HG03103 (cell line): ENCODE results near the gene TBX1.
"Not testable (repeated sequence)": the region's sequence is repeated elsewhere in the genome, so short reads cannot be mapped to it uniquely, and the experiment has no call there.

Source experiments
- ATAC-seq: cut with Tn5 transposase; IDR thresholded peaks from one replicate; pipeline ENCODE4 v1.9.1; 2021; ENCODE audit warnings: low read depth; ENCODE audit not compliant: unreplicated experiment

Gene TBX1

DNA sequence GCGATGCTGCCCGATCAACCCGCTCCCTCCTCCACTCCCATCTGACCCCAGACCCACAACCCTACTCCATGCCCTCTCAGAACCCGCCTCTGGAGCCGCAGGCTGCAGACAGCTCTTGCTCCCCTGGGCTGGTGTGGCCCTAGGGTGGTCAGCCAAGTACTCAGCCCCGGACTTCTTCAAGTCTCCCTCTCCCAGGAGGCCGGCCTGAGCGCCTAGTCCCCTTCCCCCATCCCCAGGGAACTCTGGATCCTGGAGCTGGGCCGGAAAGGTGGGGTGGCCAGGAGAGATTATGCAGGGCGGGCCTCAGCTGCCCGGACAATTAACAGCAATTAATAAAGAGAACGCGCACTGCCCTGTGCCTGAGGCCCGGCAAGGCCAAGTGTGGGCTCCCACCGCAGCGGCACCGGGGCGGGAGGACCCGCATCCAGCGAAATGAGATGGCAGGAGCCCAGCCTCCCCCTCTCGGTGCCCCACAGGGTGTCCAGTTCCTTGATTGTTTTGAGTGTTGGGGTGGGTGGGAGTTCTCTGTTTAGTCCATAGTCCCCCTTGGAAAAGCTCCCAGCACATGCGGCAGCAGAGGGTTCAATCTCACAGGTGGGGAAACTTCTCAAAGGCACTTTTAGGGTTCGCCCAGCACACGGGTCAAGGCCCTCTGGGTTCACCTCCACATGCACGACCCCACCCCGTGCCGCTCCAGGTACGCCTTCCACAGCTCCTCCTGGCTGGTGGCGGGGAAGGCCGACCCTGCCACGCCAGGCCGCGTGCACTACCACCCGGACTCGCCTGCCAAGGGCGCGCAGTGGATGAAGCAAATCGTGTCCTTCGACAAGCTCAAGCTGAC is 3.1 kb downstream of the TBX1 start:
- no peak for ATAC-seq

GRCh38 chr22:19764299-19764593 is 3.7 kb downstream of the TBX1 start:
- ATAC-seq: no peak

- ATAC-seq: no peak
Measured at GRCh38 chr22:19764636-19765476, 4.3 kb downstream of the TBX1 start.

- ATAC-seq: no peak
Measured at GRCh38 chr22:19765477-19766239, 5.1 kb downstream of the TBX1 start.

DNA sequence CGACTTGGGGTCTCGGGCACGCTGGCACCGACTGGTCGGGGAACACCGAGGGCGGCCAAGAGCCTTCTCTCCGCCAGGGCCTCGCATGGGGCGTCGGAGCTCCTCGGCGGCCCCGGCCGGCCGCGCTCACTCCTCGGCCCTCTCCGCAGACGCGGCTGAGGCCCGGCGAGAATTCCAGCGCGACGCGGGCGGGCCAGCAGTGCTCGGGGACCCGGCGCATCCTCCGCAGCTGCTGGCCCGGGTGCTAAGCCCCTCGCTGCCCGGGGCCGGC is 5.6 kb downstream of the TBX1 start:
- ATAC-seq: no peak

DNA sequence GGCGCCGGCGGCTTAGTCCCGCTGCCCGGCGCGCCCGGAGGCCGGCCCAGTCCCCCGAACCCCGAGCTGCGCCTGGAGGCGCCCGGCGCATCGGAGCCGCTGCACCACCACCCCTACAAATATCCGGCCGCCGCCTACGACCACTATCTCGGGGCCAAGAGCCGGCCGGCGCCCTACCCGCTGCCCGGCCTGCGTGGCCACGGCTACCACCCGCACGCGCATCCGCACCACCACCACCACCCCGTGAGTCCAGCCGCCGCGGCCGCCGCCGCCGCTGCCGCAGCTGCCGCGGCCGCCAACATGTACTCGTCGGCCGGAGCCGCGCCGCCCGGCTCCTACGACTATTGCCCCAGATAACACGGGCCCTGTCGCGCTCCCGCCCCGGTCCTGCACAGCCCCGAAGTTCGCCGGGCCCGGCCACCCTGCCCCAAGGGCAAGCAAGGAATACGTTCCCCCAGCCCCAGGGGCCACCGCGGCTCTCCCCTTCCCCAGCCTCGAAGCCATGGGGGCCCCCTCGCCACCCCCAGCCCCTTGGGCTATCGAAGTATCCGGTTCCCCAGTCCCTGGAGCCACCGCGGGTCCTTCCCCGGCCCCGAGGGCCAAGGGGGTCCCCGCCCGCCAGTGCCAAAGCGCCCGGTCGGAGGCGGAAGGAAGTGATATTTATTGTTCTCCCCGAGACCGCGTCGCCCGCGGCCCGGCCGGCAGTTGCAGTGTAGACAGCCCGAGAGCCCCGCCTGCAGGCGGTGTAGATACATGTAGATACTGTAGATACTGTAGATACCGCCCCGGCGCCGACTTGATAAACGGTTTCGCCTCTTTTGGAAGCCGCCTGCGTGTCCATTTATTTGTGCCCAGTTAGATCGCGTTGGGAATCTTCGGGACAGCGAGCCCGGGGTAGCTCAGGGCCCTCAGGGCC is 6.2 kb downstream of the TBX1 start:
- ATAC-seq: no peak

DNA sequence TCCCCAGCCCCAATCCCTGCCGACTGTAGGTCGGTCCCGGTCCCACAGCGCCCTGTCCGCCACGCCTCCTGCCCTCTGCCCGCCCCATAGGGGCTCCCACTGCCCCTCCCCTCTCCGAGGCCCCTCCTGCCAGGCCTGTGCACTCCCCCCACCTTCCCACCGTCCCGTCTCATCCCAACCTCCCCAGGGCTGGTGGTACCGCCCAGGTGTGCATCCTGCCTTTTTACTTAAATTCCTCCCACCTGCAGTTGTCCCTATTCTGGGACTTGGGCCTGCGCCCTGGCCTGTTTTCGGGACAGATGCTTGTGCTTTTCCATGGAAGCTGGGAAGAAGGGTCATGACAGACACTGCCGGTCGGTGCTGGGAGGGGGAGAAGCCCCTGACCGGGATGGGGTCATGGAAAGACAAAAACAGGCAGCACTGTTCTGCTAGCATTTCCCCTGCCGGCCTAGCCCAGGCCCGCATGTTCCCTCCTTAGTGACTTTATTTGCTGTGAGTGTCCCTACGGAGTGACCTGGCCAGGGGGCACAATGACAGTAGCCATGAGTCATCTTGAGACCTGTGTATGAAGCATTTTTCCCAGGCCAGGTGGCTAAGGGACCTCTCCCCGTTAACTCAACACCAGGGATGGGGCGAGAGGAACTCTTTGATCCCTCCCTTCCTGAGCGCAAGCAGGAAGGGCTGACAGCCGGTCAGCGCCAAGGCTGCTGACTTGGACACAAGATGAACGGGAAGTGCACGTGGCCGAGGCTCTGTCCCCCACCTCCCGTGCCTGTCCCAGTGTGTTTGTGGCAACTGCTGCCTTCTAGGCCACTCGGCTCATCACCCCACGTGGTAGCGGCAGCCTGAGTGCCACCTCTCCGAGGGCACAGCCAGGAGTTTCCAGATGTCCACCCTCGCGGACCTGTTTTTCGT is 7.1 kb downstream of the TBX1 start:
- no peak for ATAC-seq

- no peak for ATAC-seq
Measured at GRCh38 chr22:19769393-19769715, 8.8 kb downstream of the TBX1 start.

DNA sequence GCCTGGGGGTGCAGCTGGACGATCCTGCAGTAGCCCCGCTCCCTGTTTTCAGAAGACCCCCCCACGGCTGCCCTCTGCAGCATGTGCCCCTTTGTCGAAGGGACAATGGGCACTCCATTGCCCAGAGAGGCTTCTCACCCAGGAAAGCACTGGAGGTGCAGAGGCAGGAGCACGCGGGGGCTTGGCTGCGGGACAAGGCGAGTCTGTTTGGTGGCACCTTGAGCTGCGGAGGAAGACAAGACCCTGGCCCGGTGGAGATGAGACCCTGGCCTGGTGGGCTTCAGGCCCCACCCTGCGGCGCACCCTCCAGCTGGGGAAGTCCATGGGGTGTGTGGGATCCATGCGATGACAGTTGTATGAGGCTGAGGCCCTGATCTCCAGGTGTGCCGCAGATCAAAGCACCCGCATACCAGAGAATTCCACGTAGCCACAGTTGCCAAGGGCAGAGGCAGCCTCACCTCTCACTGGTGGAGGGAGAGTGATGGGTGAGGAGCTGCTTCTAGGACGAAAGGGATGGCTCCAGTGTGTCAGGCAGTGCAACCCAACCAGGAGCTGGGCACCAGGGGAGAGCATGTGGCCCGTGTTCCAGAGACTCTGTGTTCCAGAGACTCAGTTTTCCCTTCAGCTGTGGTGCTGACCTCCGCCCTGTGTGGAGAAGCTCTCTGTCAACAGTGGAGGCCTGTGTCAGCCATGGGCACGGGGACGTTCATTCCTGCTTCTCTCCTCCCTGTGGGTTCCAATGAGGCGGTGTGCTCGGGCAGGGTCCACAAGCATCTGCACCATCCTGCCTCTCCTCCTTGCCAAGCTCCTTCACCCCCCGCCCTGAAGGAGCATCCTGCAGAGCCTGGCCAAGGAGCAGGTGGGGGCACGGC is 10.0 kb downstream of the TBX1 start:
- ATAC-seq: no peak

DNA sequence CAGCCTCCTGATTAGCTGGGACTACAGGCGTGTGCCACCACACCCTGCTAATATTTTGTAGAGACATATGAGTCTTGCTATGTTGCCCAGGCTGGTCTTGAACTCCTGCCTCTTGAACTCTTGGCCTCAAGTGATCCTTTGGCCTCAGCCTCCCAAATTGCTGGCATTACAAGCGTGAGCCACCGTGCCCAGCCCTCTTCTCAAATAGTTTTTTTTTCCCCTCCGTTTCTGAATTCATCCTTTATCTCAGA is 11.8 kb downstream of the TBX1 start:
- ATAC-seq: no peak

GRCh38 chr22:19772673-19773469 is 12.3 kb downstream of the TBX1 start:
- ATAC-seq: peak; percentile 59

- no peak for ATAC-seq
Measured at GRCh38 chr22:19773470-19774040, 13.0 kb downstream of the TBX1 start.

DNA sequence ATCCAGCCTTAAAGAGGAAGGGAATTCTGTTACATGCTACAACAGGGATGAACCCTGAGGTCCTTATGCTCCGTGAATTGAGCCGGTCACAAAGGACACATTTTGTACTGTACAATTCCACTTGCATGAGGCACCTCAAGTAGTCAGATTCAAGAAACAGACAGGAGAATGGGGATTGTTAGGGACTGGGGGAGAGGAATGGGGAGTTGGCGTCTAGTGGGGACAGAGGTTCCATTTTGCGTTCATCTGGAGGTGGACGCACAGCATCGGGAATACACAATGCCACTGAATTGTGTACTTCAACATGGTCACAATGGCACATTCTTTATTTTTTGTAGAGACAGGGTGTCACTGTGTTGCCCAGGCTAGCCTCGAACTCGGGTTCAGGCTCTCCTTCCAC is 14.1 kb downstream of the TBX1 start:
- no peak for ATAC-seq

DNA sequence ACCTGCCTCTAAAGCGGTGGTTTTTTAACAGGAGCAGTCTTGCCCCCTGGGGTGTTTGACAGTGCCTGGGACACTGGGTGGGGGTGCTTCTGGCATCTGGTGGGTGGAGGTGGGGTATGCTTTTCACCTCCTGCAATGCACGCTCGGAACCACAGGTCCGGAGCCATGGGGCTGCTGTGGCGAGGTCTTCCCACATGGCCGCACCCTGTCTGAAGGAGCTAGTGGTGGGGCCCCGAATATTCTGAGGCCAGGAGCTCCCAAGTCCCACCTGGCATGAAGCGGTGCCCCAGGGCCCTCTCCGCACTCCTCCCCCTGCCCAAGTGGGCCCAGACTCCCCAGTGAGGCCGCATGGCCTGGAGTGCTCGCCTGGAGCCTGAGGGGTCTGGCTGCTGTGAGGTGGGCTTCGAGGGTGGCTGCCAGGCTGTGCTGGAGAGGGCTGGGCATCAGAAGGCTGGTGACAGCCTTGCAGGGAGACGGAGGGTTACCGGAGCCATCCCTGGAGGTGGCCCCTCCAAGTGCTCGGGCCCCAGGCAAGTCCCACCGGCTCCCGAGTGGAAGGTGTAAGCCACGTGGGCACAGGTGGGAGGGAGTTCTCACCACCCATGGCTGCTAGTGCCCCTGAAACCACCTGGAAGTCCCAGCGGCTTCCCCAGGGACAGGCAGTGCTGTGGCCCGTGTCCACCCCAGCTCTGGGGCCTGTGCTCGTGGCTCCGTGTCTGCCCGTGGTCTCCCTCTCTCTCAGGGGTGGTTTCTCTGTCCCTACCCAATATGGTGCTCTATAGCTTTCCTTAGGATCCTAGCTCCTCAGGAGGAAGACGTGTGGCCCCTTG is 15.1 kb downstream of the TBX1 start:
- no peak for ATAC-seq

DNA sequence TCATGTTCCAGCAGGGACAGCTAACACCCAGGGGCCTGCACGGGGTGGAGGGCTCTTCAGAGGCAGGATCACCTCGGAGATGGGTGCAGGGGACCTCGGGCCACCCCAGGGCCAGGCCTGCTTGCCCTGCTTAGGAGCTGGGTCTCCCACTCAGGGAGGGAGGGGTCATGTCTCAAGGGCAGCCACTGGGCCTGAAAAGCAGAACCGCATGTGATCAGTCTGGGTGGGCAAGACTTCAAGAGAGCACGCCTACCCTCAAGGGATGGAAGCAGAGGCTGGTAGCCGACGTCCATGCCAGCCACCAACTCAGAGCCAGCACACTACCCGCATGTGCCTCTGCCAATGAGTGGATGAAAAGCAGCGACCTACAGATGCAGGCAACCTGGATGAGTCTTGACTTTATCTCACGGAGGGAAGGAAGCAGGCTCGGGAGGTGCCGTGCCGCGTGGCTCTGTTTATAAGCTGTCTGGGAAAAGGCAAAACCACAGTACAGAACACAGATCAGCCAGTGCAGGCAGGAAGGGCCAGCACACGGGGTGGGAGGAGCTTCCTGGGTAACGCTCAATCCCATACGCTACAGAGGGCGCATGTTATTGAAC is 16.0 kb downstream of the TBX1 start:
- no peak for ATAC-seq

DNA sequence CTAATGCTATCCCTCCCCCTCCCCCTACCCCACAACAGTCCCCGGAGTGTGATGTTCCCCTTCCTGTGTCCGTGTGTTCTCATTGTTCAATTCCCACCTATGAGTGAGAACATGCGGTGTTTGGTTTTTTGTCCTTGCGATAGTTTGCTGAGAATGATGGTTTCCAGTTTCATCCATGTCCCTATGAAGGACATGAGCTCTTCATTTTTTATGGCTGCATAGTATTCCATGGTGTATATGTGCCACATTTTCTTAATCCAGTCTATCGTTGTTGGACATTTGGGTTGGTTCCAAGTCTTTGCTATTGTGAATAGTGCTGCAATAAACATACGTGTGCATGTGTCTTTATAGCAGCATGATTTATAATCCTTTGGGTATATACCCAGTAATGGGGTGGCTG is 16.6 kb downstream of the TBX1 start:
- not testable (repeated sequence) for ATAC-seq

DNA sequence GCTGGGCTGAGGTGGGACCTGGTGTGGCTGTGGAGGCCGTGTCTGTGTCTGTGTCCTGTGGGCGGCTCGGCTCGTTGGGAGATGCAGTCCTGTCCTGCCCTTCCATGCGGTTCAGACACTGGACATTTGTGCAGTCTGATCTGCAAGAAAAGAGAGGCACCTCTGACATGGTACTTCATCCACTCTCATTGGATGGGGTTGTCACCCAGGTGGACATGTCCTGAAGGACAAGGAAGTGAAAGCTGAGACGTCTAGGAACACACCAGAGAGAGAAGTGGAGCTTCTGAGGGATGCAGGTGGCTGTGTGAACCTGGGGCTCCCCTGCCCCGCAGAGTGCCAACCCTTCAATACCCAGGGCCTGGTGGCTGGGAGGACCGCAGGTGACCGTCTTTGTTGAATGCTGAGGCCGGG is 18.4 kb downstream of the TBX1 start:
- no peak for ATAC-seq
